Tibial nerve (tissue), 4 donors: ENCODE data around the gene LEFTY1. TPM values are rescaled to one million over a fixed set of nuclear protein-coding genes. Genes with fewer than 3 reads are reported as not detected.
"Not testable (repeated sequence)": the region's sequence is repeated elsewhere in the genome, so short reads cannot be mapped to it uniquely, and the experiment has no call there.

ENCODE experiments used
- DNase-seq, 2 donors: peaks; one replicate each; pipeline ENCODE4 v3.0.0-alpha.2; 2019; ENCODE audit warnings: low spot score in 2 of 2
- H3K27ac ChIP-seq, 4 donors: fragments of 200-600 bp; sonication (generic) in 3 of 4; one replicate each; pipeline ENCODE4 v1.5.1; 2017 to 2019; ENCODE audit warnings: mild to moderate bottlenecking in 1 of 4
- H3K27me3 ChIP-seq, 2 donors: fragments of 200-600 bp; sonication (generic) in 1 of 2; one replicate each; pipeline versions ENCODE4 v1.5.1 to v1.6.0; 2017 to 2019
- H3K36me3 ChIP-seq, 3 donors: fragments of 200-600 bp; sonication (generic); one replicate each; pipeline ENCODE4 v1.5.1; 2018 to 2019
- H3K4me1 ChIP-seq, 4 donors: fragments of 200-600 bp; sonication (generic) in 3 of 4; one replicate each; pipeline ENCODE4 v1.5.1; 2017 to 2019
- H3K4me3 ChIP-seq, 4 donors: fragments of 200-600 bp; sonication (generic) in 3 of 4; one replicate each; pipeline ENCODE4 v1.5.1; 2017 to 2019; ENCODE audit warnings: mild to moderate bottlenecking in 1 of 4, moderate library complexity in 1 of 4
- H3K9me3 ChIP-seq, 4 donors: fragments of 200-600 bp; sonication (generic) in 3 of 4; one replicate each; pipeline ENCODE4 v1.5.1; 2017 to 2019
- CTCF ChIP-seq, 5 experiments: fragments of 200-600 bp in 3 of 5; fragments of 450-650 bp in 2 of 5; sonication (generic) in 3 of 5; IDR thresholded peaks; one replicate each; pipeline ENCODE4 v1.5.1; 2016 to 2019; ENCODE audit warnings: antibody characterized with exemption in 5 of 5, mild to moderate bottlenecking in 3 of 5, moderate library complexity in 2 of 5
- EP300 ChIP-seq, 2 donors: sonication (generic); formaldehyde crosslinking; IDR thresholded peaks; one replicate each; pipeline ENCODE4 v1.6.1; 2017; ENCODE audit warnings: antibody characterized with exemption in 2 of 2, mild to moderate bottlenecking in 1 of 2
- POLR2A ChIP-seq, 2 donors: fragments of 450-650 bp; IDR thresholded peaks; one replicate each; pipeline ENCODE4 v1.6.1; 2017; ENCODE audit warnings: antibody characterized with exemption in 2 of 2, mild to moderate bottlenecking in 2 of 2, moderate library complexity in 2 of 2
- WGBS, 2 donors: methylation state at CpG; one replicate each; pipeline ENCODE4 v1.1.5; 2018; 5-methylcytosine and 5-hydroxymethylcytosine counted together
- total RNA-seq, 4 donors: library from RNA; depleted of rRNA; stranded (reverse); fragments of >200 nt; gene quantifications; one replicate each; pipeline ENCODE4 v1.1.0, GENCODE V29; 2016

The LEFTY1 gene
- total RNA-seq, 4 donors from 2014 or later, result 0.20 TPM; not detected in 3

GRCh38 chr1:225933072-225933471, 44.1 kb upstream of the LEFTY1 start:
- Histone ChIP-seq H3K4me1 (no peaks in the 10 kb centered on the region), H3K27ac (no peak overlapping the region), H3K9me3 (no peaks in the 10 kb centered on the region), H3K4me3 (no peak overlapping the region), H3K27me3 (no peaks in the 10 kb centered on the region), H3K36me3 (no peaks in the 10 kb centered on the region)
- WGBS, 2 donors, result 86 to 89% methylated on average over 2 of the region's 2 CpGs
- no peak for DNase-seq
- no peak for TF ChIP-seq EP300 (IDR thresholded peaks at IDR 0.05)
- no peak for TF ChIP-seq CTCF (IDR thresholded peaks at IDR 0.05)
- no peak for TF ChIP-seq POLR2A (IDR thresholded peaks at IDR 0.05)

GRCh38 chr1:225931270-225932136, 42.6 kb upstream of the LEFTY1 start:
- no peaks in the 10 kb centered on the region for H3K9me3 ChIP-seq
- H3K4me3 ChIP-seq, result no peak overlapping the region
- no peaks in the 10 kb centered on the region for H3K4me1 ChIP-seq
- H3K36me3 ChIP-seq, result no peaks in the 10 kb centered on the region
- no peak overlapping the region for H3K27ac ChIP-seq
- H3K27me3 ChIP-seq, result no peaks in the 10 kb centered on the region
- TF ChIP-seq EP300 (IDR thresholded peaks at IDR 0.05) (no peak), POLR2A (IDR thresholded peaks at IDR 0.05) (no peak), CTCF (IDR thresholded peaks at IDR 0.05) (no peak)
- no peak for DNase-seq
- WGBS, 2 donors, result 82 to 86% methylated on average over 5 of the region's 5 CpGs

- no peaks in the 10 kb centered on the region for H3K27me3 ChIP-seq
- 94 to 98% methylated on average over 2 of the region's 2 CpGs for WGBS, 2 donors
- no peaks in the 10 kb centered on the region for H3K9me3 ChIP-seq
- no peaks in the 10 kb centered on the region for H3K4me1 ChIP-seq
- H3K36me3 ChIP-seq, result no peaks in the 10 kb centered on the region
- TF ChIP-seq EP300 (IDR thresholded peaks at IDR 0.05), result no peak
- TF ChIP-seq CTCF (IDR thresholded peaks at IDR 0.05), result no peak
- no peak for TF ChIP-seq POLR2A (IDR thresholded peaks at IDR 0.05)
- H3K4me3 ChIP-seq, result no peak overlapping the region
- no peak for DNase-seq
- no peak overlapping the region for H3K27ac ChIP-seq
These were observed 41.6 kb upstream of the LEFTY1 start for GRCh38 chr1:225930566-225930965.

GRCh38 chr1:225929462-225929861, 40.5 kb upstream of the LEFTY1 start:
- not testable (repeated sequence) for H3K9me3 ChIP-seq, H3K4me1 ChIP-seq, DNase-seq, H3K27ac ChIP-seq, H3K4me3 ChIP-seq, H3K36me3 ChIP-seq, H3K27me3 ChIP-seq
- 94 to 95% methylated on average over 3 of the region's 3 CpGs for WGBS, 2 donors

GRCh38 chr1:225928186-225929175, 39.5 kb upstream of the LEFTY1 start:
- H3K4me1 ChIP-seq, result peaks cover 0 to 8% (median 0%) of the 10 kb centered on the region in 4 donors
- H3K9me3 ChIP-seq, result no peaks in the 10 kb centered on the region
- WGBS, 2 donors, result 84 to 91% methylated on average over 14 of the region's 14 CpGs
- H3K36me3 ChIP-seq, result no peaks in the 10 kb centered on the region
- no peaks in the 10 kb centered on the region for H3K27me3 ChIP-seq
- DNase-seq, result no peak
- no peak for TF ChIP-seq CTCF (IDR thresholded peaks at IDR 0.05)
- H3K27ac ChIP-seq, result no peak overlapping the region
- no peak overlapping the region for H3K4me3 ChIP-seq
